SH-SY5Y (cell line): ENCODE data around the gene CIC.

Experiments
- GATA2 ChIP-seq: IDR thresholded peaks from 2 replicates; pipeline ENCODE4 v1.6.1; 2011; ENCODE audit warnings: mild to moderate bottlenecking, low read depth, low read length
- GATA3 ChIP-seq: IDR thresholded peaks from 2 replicates; pipeline ENCODE4 v1.6.1; 2011; ENCODE audit warnings: low read depth, mild to moderate bottlenecking, low read length, moderate library complexity

Gene CIC

DNA sequence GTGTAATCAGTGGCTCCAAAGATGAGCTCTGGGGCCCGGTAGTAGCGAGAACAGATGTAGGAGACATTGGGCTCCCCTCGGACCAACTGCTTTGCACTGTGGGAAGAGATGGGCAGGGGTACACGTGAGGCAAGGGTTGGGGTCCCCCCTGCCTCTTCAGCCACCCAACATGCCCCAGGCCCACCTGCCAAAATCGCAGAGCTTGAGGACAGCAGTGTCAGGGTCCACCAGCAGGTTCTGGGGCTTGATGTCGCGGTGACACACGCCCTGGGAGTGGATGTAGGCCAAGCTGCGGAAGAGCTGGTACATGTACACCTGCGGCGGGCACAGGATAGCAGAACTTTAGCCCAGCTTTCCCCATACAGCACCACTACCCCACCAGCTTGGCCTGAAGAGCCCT lies 34.7 kb upstream of the CIC start:
- TF ChIP-seq GATA3, result no peak
- no peak for TF ChIP-seq GATA2

DNA sequence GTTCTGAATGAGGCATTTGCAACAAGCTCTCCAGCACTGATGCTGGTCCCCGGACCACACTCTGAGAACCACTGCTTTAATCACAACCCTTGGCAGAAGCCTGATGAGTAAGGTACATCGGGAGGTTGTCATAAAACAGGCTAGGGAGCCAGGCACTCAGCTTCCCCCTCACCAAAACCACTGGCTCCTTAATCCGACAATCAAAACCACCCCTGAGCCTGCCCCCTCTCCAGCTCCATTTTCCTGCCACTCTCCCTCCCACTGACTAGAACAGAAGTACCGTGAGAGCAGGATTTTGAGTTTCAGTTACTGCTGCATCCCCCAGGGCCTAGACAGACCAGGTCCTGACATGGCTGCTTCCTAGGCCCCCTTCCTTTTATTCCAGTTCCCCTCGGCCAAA lies 33.9 kb upstream of the CIC start:
- no peak for TF ChIP-seq GATA2
- TF ChIP-seq GATA3, result no peak

DNA sequence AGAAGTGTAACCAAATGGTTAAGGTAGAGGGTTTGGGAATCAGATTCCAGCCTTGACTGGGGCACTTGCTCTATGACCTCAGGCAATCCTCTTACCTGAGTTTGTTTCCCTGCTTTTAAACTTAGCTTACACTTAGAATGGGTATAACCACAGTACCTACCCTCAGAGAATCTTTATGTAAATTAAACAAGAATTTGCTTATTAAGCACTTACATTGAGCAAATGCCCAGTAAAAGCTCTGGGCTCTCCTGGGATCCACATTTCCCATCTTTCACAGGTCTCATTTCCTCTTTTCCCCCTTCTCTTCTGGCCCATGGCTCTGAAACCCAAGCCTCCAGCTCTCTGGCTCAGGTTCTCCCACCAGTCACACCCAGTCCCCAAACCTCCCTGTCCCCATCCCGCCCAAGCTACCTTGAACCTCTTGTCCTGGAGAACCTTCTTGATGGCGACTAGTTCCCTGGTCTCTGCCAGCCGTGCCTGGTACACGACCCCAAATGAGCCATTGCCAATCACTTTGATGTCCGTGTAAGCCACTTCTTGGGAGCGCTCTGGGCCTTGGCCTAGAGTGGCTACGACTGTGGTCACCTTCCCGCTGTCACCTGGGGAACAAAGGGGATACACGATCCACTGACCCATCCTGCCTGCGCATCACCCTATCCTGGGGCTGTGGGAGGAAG lies 29.4 kb upstream of the CIC start:
- TF ChIP-seq GATA3, result no peak
- no peak for TF ChIP-seq GATA2

DNA sequence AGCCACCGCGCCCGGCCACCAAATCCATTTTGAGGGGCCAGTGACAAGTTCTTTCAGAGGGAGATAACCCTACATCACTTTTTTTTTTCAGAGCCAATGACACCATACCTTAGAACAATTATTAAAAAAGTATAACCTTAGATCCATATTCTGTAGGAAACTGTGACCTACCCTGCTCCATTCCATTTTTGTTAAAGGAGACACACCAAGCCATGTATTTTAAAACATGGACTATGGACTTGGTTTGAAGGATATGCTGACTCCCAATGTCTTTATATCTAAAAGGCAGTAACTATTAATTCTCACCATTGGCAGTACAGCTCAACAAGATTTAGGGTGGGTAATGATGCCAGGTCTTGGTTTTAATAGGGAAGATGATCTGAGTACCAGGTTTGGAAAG lies 27.8 kb upstream of the CIC start:
- TF ChIP-seq GATA2 (no peak), GATA3 (no peak)

DNA sequence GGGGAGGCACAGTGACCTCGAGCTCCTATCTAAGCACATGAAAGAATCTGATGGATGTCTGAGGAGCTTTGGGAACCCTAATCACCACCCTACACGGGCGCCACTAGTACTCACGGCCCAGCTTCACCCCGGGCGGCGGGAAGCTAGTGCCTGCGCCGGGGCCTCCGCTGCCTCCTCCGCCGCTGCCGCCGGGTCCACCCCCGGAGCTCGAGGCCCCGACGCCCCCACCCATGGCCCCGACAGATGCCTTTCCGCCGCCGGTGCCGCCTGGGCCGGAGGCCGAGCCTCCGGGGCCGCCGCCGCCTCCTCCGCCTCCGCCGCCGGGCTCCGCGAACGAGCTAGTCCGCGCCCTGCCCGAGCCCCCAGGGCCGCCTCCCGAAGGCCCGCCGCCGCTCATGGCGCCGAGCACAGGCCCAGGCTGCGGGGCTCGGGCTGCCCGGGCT lies 27.0 kb upstream of the CIC start:
- TF ChIP-seq GATA2, result no peak
- no peak for TF ChIP-seq GATA3

DNA sequence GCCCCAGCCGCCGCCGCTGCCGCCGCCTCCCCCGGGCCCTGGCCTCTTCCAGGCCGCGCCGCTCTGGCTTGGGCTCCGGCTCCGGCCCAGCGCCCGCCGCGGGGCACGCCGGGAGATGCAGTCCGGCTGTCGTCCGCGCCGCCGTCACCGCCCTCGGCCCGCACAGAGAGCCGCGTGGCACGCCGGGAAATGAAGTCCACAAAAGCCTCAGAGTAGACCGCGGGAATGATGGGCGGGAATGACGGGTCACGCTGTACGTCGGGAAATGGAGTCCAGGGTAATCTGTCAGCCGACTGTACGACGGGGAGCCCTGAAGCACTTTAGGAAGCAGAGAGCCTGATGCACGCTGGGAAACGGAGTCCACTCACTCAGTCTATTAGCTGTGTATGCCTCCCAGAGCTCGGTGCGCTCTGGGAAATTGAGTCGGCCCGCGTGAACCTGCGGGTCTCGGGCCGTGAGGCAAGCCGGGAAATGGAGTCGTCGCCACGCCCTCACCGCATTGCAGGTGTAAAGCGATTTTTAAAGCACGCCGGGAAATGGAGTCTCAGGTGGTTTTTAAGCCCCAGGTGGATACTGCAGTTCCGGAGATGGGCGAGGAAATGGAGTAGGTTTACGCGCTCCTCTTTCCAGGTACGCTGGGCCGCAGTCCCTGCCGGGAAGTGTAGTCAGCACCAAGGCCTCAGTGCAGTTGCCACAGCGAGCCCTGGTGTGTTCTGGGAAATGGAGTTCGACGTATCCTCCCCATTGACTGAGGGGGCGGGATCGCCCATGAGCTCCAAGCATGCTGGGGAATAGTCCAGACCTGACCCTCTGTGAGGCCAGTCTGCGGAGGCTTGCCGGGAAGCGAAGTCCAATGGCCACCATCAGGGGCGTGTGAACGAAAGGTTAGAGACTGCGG lies 26.3 kb upstream of the CIC start, which contains the start of gene GSK3A:
TSS of gene GSK3A (minus strand) at position 91 of the 898 bp plus-strand sequence. CDS start 137 bp downstream, outside the sequence.
- TF ChIP-seq GATA3 (no peak), GATA2 (no peak)

DNA sequence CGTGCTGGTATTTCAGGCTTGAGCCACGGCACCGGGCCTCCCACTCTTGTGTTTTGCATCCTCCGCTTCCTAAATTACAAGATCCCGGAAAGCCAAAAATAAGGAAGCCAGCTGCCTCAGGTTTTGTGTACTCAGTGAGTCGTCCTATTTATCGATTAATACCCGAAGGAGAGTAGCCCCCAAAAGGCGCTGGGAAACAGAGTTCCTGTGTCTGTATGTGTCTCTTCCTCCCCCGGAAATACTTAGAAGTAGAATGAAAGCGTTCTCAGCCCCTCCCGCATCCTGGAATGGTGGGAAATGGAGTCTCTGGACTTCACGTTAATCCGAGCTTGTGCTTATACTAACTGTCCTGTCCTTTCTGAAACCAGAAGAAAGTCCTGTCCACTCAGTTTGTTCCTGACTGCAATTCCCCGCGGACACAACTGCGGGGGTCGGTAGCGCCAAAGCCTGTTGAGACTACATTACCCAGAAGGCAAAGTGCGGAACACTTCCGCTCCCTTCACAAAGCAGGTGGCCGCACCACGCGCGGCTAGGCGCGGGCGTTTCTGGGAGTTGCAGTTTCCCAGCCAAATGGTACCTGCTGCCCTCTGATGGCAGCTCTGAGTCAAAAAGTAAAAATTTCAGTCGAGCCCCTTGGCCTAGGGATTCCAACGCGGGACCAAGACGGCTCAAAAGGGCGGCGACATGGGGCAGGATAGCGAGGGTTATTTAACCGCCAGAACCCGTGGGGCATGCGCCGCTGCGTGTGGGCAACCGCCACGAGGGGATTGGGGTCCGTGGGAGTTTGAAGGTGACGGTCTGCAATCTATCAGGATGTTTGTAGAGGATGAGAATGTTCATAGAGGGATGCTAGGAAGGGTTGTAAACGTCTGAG lies 24.5 kb upstream of the CIC start:
- TF ChIP-seq GATA2 (no peak; the same call in 1 of the 2 replicates), GATA3 (no peak)

DNA sequence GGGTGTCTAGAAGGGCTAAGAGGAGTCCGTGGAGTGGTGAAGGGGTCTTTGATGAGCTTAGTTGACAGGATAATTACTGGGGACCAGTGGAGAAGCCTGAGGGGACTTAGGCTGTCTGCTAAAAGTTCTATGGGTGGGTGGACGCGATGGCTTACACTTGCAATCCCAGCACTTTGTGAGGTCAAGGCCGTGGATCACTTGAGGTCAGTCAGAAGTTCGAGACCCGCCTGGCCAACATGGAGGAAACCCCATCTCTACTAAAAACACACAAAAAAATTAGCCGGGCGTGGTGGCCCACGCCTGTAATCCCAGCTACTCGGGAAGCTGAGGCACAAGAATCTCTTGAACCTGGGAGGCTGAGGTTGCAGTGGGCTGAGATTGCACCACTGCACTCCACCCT lies 23.8 kb upstream of the CIC start:
- no peak for TF ChIP-seq GATA3
- no peak for TF ChIP-seq GATA2

DNA sequence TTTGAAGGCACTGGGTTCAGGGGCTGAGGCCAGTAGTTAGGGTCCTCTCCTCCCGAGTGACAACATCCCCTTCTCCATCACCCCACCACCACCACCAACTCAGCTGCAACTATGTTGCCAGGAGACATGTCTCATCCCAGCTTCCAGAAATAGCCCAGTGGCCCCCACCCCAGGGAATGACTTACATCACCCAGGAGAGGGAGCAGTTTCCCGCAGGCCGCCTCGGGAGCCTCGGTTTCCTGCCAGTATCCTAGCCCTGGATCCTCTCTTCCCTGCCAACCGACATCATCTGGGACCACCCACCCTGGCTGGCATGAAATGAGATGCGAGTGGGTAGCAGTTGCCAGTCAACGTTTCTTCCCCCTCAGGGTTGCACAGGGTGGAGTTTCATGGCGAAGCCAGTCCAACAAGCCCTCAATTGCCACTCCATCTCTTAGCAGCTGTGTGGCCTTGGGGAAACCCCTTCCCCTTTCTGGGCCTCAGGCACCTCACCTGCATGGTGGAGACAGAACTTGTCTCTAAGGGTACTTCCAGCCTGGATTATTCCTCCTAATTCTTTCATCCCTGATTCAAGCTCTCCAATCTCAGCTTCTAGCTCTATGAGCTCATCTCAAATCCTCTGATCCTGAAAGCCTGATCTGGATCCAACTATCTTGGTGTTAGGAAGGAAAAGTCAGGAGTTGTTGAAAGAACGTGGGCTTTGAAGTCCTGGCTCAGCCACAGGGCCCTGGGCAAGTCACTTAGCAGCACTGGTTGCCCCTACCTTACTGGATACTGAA lies 22.7 kb upstream of the CIC start:
- TF ChIP-seq GATA3, result no peak
- TF ChIP-seq GATA2, result no peak

DNA sequence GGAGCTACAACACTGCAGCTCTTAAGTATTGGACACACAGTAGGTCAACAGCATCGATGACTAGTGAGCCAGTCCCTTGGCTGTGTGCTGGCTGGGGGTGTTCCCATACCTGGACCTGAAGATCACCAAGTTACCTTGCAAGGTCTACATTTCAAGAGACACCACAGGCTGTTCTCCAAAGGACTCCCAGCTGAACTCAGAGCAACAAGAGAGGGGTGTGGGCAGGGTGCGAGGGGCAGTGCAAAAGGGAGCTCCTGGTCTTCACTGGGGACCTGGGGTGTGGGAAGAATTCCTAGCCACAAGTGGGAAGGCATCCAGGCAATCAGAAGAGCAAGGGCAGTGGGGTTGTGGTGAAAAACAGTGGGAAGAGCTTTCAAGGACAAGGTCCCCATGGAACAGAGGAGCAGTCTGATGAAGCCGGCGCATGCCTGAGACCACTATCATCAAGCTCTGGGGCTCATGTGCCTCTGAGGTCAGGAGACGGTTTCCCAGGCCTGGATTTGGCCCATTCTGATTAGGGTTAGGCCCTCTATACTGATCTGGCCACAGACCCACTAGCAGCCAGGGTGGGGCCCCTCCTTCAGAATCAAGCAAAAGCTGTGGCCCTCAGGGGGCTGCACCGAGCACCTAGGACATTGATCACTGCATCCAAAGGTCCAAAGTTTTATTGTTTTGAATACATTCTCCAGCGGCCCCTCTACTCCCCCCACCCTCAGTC lies 22.0 kb upstream of the CIC start:
- TF ChIP-seq GATA2 (no peak), GATA3 (no peak)

DNA sequence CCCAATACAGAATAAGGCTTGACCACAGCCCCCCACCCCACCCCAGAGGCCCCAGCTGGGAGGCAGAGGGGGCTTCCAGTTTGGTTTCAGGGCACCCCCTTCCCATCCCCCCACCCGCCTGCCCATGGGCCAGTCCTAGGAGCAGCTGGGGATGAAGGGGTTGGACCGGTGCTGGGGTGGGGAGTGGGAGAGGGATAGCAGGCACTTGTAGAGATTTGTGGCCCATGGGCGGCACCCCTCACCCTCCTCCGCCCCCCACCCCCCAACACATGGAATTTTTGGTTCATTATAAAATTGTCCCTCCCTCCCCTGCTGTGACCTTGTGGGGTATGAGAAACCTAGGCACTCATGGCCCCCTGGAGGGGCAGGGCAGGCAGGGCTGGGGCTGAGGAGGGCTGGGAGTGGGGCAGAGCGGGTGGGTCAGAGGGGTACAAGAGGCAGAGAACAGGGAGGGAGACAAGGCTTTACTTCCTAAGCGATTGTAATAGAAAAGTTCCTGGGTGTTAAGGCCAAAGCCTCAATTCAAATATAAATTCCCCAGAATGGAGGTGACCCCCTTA lies 21.3 kb upstream of the CIC start:
- TF ChIP-seq GATA3 (no peak), GATA2 (no peak)

DNA sequence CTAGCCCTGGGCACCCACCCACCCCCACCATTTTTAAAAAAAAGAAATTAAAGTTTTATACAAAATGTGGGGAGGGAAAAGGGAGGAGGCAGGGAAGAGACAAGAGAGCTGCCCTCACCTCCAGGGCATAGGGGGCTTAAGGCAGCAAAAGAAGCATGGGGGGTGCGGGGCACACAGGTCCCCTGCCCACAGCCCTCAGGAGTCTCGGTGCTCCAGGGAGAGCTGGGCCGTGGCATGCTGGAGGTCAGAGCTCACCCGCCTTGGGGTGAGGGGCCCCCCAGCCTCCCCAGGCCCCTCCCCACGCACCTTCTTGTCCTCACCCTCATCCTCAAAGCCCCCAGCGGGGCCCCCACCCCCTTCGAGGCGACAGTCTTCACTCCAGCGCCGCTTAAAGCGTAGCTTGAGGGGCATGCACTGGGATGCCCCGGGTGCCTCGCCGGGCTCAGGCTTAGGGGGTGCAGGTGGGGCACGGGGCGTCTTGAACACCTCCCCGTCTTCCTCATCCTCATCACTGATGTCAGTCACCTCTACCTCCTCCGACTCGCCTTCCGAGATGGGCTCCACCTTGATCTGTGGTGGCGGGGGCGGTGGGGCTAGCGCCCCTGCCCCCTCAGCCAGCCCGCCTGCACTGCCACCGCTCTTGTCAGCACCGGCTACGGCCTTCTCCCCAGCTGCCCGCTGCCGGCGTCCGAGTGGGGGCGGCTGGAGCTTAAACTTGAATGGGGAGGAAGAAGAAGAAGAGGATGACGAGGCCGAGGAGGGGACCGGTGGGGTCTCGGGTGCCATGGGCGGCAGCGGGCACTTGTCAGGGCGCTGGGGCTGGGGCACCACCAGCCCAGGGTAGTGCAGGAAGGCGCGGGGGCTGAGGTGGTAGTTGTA lies 20.5 kb upstream of the CIC start:
- TF ChIP-seq GATA2 (no peak), GATA3 (no peak)
